ENCODE results near the gene CPHXL2.

The CPHXL2 gene

GRCh38 chr16:75676909-75677308 is at the start of gene CPHXL2:
Gene CPHXL2 (minus strand): TSS chr16:75677009. CDS start chr16:75676999, 10 bp downstream.
- no peak for DNase-seq

GRCh38 chr16:75726390-75726789 is 49.6 kb upstream of the CPHXL2 start, which contains the start of gene CPHXL:
Gene CPHXL (minus strand): TSS chr16:75726490. CDS start chr16:75726442, 48 bp downstream.
- no peak for DNase-seq

GRCh38 chr16:75718452-75718851 is 41.6 kb upstream of the CPHXL2 start:
- no peak for DNase-seq

GRCh38 chr16:75714661-75715060 is 37.9 kb upstream of the CPHXL2 start:
- no peak for DNase-seq

GRCh38 chr16:75710344-75710743 is 33.5 kb upstream of the CPHXL2 start:
- no peak for DNase-seq

- no peak for DNase-seq
Measured at GRCh38 chr16:75703306-75703705, 26.5 kb upstream of the CPHXL2 start.

GRCh38 chr16:75702242-75702641 is 25.4 kb upstream of the CPHXL2 start:
- no peak for DNase-seq

GRCh38 chr16:75701361-75701760 is 24.6 kb upstream of the CPHXL2 start, which contains the start of gene DUXB:
Gene DUXB (minus strand): TSS chr16:75701461. CDS start chr16:75701418, 43 bp downstream.
- no peak for DNase-seq

- DNase-seq = no peak
Measured at GRCh38 chr16:75697571-75697970, 20.8 kb upstream of the CPHXL2 start.

GRCh38 chr16:75695708-75696107 is 18.9 kb upstream of the CPHXL2 start:
- DNase-seq = no peak

GRCh38 chr16:75687361-75687760 is 10.6 kb upstream of the CPHXL2 start:
- DNase-seq = no peak

- no peak for DNase-seq
Measured at GRCh38 chr16:75682308-75682707, 5.5 kb upstream of the CPHXL2 start.

- no peak for DNase-seq
Measured at GRCh38 chr16:75679366-75679765, 2.6 kb upstream of the CPHXL2 start.

GRCh38 chr16:75667503-75667902 is 9.3 kb downstream of the CPHXL2 start:
- DNase-seq = no peak

- no peak for DNase-seq
Measured at GRCh38 chr16:75660726-75661302, 16.0 kb downstream of the CPHXL2 start.

GRCh38 chr16:75660321-75660720 is 16.5 kb downstream of the CPHXL2 start:
- no peak for DNase-seq

- no peak for DNase-seq
Measured at GRCh38 chr16:75658175-75658574, 18.6 kb downstream of the CPHXL2 start.

GRCh38 chr16:75653922-75654321 is 22.9 kb downstream of the CPHXL2 start:
- DNase-seq = no peak

GRCh38 chr16:75648265-75649076 is 28.3 kb downstream of the CPHXL2 start:
- peak; percentile 88 for DNase-seq

- DNase-seq = peak; percentile 97
Measured at GRCh38 chr16:75647492-75648264, 29.1 kb downstream of the CPHXL2 start, which contains the start of the genes KARS1 and TERF2IP. Gene KARS1 (minus strand): TSS chr16:75647665. CDS start chr16:75647639, 26 bp downstream. Gene TERF2IP (plus strand): TSS chr16:75647773. CDS start chr16:75647883, 110 bp downstream.

- DNase-seq = no peak
Measured at GRCh38 chr16:75647112-75647491, 29.7 kb downstream of the CPHXL2 start.

- DNase-seq = no peak
Measured at GRCh38 chr16:75644240-75645012, 32.4 kb downstream of the CPHXL2 start.

All from islet precursor cell (in vitro differentiated cells).